HepG2 (cell line): ENCODE data around the gene CEBPB. TPM values are rescaled to one million over a fixed set of nuclear protein-coding genes. Genes with fewer than 3 reads are reported as not detected.
A peak's percentile ranks its signal among the peaks of the same experiment; 100 is the strongest.

Experiments used
- BHLHE40 ChIP-seq: IDR thresholded peaks from 2 replicates; pipeline ENCODE4 v1.6.1; 2011; ENCODE audit warnings: low read length, improper control_type of control experiment
- ELF3 ChIP-seq: IDR thresholded peaks from 2 replicates; pipeline ENCODE4 v1.6.1; 2016; ENCODE audit warnings: missing genetic modification reagents, missing compliant biosample characterization
- MED1 ChIP-seq: sonication (generic); formaldehyde crosslinking; IDR thresholded peaks from 2 replicates; pipeline ENCODE4 v1.4.0; 2020; ENCODE audit warnings: missing genetic modification reagents
- NFYB ChIP-seq: sonication (generic); formaldehyde crosslinking; IDR thresholded peaks from 2 replicates; pipeline ENCODE4 v1.4.0; 2020; ENCODE audit warnings: missing genetic modification reagents
- NFYC ChIP-seq: IDR thresholded peaks from 2 replicates; pipeline ENCODE4 v1.6.1; 2016; ENCODE audit warnings: missing genetic modification reagents, missing compliant biosample characterization
- RAD21 ChIP-seq: fragments of 450-650 bp; formaldehyde crosslinking; IDR thresholded peaks from 2 replicates; pipeline ENCODE4 v1.5.0; 2020; ENCODE audit warnings: mild to moderate bottlenecking
- TSC22D2 ChIP-seq: sonication (generic); formaldehyde crosslinking; IDR thresholded peaks from 2 replicates; pipeline ENCODE4 v1.5.1; 2020; ENCODE audit warnings: missing genetic modification reagents, mild to moderate bottlenecking, borderline replicate concordance
- ZNF24 ChIP-seq: fragments of 450-650 bp; IDR thresholded peaks from 2 replicates; pipeline ENCODE4 v1.6.1; 2017; ENCODE audit warnings: antibody characterized with exemption, mild to moderate bottlenecking
- ZNF331 ChIP-seq: sonication (generic); formaldehyde crosslinking; IDR thresholded peaks from 2 replicates; pipeline ENCODE4 v1.4.0; 2020; ENCODE audit warnings: missing genetic modification reagents
- ZNF572 ChIP-seq: sonication (generic); formaldehyde crosslinking; IDR thresholded peaks from 2 replicates; pipeline ENCODE4 v1.5.1; 2020; ENCODE audit warnings: mild to moderate bottlenecking, missing genetic modification reagents
- ZNF780A ChIP-seq: sonication (generic); formaldehyde crosslinking; IDR thresholded peaks from 2 replicates; pipeline ENCODE4 v1.8.0; 2022; ENCODE audit warnings: mild to moderate bottlenecking, missing genetic modification reagents, moderate library complexity
- ZNF788 ChIP-seq: sonication (generic); formaldehyde crosslinking; IDR thresholded peaks from 2 replicates; pipeline ENCODE4 v1.5.0; 2020; ENCODE audit warnings: mild to moderate bottlenecking, missing genetic modification reagents, borderline replicate concordance
- polyA plus RNA-seq, 8 experiments: library from polyadenylated mRNA; depleted of rRNA in 3 of 8; stranded (reverse) in 7 of 8; unstranded in 1 of 8; fragments of >200 nt; fragmentation: Illumina TruSeq in 4 of 8; extraction: Trizol in 4 of 8; gene quantifications; 2 replicates each; pipeline versions ENCODE4 v1.2.1 to v1.2.3, GENCODE V29; 2011 to 2016; ENCODE audit warnings: low read depth in 4 of 8, missing spikeins in 1 of 8, mixed read lengths in 1 of 8; ENCODE audit not compliant: insufficient read depth in 1 of 8
- total RNA-seq, 5 experiments: library from RNA; depleted of rRNA; stranded (reverse); fragments of >200 nt; fragmentation: Illumina TruSeq; extraction: Trizol; gene quantifications; 2 replicates each; pipeline ENCODE4 v1.2.3, GENCODE V29; 2016; ENCODE audit warnings: low read depth in 1 of 5
- TF ChIP-seq, protein P1 (sequence below): sonication (generic); formaldehyde crosslinking; IDR thresholded peaks from 2 replicates; pipeline ENCODE4 v1.5.0; 2020; ENCODE audit warnings: missing genetic modification reagents
- TF ChIP-seq, protein P2 (sequence below): sonication (generic); formaldehyde crosslinking; IDR thresholded peaks from 2 replicates; pipeline ENCODE4 v1.5.1; 2020; ENCODE audit warnings: missing genetic modification reagents, mild to moderate bottlenecking, borderline replicate concordance
- TF ChIP-seq, protein P3 (sequence below): sonication (generic); formaldehyde crosslinking; IDR thresholded peaks from 2 replicates; pipeline ENCODE4 v1.5.1; 2020; ENCODE audit warnings: missing genetic modification reagents, mild to moderate bottlenecking, borderline replicate concordance
- TF ChIP-seq, protein P4 (sequence below): IDR thresholded peaks from 2 replicates; pipeline ENCODE4 v1.4.0; 2020; ENCODE audit warnings: mild to moderate bottlenecking, missing genetic modification reagents
- TF ChIP-seq, protein P5 (sequence below): sonication (generic); formaldehyde crosslinking; IDR thresholded peaks from 2 replicates; pipeline ENCODE4 v1.5.0; 2020; ENCODE audit warnings: mild to moderate bottlenecking, missing genetic modification reagents, borderline replicate concordance

Gene CEBPB
- total and polyA plus RNA-seq, 2 of the 13 experiments (the other 11 are each of a cell fraction or from before 2014, with no cell fraction given): 18.5 to 28.2 TPM

DNA sequence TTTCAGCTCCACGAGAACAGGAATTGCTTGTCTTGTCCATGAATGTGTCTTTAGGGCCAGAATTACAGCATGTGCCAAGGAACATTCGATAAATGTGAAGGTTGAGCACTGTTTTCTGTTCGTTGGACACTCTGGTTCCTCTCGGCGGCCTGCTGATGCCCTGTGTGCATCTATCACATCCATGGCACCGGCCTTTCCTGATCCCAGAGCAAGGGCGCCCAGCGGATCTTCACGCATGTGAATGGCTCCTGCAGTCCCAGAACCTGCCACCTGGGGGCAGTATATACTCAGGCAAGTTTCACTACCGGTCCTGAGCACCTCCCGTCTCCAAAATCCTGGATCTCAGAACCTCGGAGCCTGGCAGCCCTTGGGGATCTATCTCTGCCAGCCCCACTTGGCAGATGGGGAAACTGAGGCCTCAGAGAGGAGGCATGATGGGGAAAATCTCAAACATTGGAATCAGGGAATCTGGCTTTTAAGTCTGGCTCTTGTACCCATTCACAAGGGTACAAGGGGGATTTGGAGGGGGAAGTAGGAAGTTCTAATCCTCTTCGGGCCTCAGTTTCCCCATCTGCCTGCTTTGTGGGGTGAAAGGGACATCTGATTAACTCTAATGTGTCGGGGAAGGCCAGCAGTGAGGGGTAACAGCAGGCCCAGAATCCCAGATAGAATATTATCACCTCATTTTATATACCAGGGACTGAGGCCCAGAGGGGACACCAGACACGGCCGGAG is 4.3 kb upstream of the CEBPB start (continued):
- TF ChIP-seq, protein P1, sequence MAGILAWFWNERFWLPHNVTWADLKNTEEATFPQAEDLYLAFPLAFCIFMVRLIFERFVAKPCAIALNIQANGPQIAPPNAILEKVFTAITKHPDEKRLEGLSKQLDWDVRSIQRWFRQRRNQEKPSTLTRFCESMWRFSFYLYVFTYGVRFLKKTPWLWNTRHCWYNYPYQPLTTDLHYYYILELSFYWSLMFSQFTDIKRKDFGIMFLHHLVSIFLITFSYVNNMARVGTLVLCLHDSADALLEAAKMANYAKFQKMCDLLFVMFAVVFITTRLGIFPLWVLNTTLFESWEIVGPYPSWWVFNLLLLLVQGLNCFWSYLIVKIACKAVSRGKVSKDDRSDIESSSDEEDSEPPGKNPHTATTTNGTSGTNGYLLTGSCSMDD: peak; percentile 70; the same call in 1 of the 2 replicates
- TF ChIP-seq, protein P2, sequence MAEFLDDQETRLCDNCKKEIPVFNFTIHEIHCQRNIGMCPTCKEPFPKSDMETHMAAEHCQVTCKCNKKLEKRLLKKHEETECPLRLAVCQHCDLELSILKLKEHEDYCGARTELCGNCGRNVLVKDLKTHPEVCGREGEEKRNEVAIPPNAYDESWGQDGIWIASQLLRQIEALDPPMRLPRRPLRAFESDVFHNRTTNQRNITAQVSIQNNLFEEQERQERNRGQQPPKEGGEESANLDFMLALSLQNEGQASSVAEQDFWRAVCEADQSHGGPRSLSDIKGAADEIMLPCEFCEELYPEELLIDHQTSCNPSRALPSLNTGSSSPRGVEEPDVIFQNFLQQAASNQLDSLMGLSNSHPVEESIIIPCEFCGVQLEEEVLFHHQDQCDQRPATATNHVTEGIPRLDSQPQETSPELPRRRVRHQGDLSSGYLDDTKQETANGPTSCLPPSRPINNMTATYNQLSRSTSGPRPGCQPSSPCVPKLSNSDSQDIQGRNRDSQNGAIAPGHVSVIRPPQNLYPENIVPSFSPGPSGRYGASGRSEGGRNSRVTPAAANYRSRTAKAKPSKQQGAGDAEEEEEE (CRISPR knock-in tag): peak; percentile 59; the same call in 1 of the 2 replicates
- TF ChIP-seq NFYB (CRISPR knock-in tag) (peak; percentile 10; the same call in 1 of the 2 replicates), ZNF788 (CRISPR knock-in tag) (peak; percentile 67; the same call in 1 of the 2 replicates), ZNF572 (no peak), NFYC (CRISPR knock-in tag) (0 out of 2 replicates have a peak, but pooled peaks have one; percentile 32), ZNF331 (peak; percentile 50; the same call in 1 of the 2 replicates), MED1 (CRISPR knock-in tag) (peak; percentile 76), RAD21 (CRISPR knock-in tag) (peak; percentile 99), TSC22D2 (peak; percentile 88; the same call in 1 of the 2 replicates), BHLHE40 (peak; percentile 32; the same call in 1 of the 2 replicates), ZNF780A (CRISPR knock-in tag) (no peak), ZNF24 (0 out of 2 replicates have a peak, but pooled peaks have one; percentile 66), ELF3 (CRISPR knock-in tag) (peak; percentile 53)
- TF ChIP-seq, protein P3, sequence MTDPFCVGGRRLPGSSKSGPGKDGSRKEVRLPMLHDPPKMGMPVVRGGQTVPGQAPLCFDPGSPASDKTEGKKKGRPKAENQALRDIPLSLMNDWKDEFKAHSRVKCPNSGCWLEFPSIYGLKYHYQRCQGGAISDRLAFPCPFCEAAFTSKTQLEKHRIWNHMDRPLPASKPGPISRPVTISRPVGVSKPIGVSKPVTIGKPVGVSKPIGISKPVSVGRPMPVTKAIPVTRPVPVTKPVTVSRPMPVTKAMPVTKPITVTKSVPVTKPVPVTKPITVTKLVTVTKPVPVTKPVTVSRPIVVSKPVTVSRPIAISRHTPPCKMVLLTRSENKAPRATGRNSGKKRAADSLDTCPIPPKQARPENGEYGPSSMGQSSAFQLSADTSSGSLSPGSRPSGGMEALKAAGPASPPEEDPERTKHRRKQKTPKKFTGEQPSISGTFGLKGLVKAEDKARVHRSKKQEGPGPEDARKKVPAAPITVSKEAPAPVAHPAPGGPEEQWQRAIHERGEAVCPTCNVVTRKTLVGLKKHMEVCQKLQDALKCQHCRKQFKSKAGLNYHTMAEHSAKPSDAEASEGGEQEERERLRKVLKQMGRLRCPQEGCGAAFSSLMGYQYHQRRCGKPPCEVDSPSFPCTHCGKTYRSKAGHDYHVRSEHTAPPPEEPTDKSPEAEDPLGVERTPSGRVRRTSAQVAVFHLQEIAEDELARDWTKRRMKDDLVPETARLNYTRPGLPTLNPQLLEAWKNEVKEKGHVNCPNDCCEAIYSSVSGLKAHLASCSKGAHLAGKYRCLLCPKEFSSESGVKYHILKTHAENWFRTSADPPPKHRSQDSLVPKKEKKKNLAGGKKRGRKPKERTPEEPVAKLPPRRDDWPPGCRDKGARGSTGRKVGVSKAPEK (CRISPR knock-in tag): 0 out of 2 replicates have a peak, but pooled peaks have one; percentile 32
- TF ChIP-seq, protein P4, sequence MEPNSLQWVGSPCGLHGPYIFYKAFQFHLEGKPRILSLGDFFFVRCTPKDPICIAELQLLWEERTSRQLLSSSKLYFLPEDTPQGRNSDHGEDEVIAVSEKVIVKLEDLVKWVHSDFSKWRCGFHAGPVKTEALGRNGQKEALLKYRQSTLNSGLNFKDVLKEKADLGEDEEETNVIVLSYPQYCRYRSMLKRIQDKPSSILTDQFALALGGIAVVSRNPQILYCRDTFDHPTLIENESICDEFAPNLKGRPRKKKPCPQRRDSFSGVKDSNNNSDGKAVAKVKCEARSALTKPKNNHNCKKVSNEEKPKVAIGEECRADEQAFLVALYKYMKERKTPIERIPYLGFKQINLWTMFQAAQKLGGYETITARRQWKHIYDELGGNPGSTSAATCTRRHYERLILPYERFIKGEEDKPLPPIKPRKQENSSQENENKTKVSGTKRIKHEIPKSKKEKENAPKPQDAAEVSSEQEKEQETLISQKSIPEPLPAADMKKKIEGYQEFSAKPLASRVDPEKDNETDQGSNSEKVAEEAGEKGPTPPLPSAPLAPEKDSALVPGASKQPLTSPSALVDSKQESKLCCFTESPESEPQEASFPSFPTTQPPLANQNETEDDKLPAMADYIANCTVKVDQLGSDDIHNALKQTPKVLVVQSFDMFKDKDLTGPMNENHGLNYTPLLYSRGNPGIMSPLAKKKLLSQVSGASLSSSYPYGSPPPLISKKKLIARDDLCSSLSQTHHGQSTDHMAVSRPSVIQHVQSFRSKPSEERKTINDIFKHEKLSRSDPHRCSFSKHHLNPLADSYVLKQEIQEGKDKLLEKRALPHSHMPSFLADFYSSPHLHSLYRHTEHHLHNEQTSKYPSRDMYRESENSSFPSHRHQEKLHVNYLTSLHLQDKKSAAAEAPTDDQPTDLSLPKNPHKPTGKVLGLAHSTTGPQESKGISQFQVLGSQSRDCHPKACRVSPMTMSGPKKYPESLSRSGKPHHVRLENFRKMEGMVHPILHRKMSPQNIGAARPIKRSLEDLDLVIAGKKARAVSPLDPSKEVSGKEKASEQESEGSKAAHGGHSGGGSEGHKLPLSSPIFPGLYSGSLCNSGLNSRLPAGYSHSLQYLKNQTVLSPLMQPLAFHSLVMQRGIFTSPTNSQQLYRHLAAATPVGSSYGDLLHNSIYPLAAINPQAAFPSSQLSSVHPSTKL (CRISPR knock-in tag): peak; percentile 47
- TF ChIP-seq, protein P5, sequence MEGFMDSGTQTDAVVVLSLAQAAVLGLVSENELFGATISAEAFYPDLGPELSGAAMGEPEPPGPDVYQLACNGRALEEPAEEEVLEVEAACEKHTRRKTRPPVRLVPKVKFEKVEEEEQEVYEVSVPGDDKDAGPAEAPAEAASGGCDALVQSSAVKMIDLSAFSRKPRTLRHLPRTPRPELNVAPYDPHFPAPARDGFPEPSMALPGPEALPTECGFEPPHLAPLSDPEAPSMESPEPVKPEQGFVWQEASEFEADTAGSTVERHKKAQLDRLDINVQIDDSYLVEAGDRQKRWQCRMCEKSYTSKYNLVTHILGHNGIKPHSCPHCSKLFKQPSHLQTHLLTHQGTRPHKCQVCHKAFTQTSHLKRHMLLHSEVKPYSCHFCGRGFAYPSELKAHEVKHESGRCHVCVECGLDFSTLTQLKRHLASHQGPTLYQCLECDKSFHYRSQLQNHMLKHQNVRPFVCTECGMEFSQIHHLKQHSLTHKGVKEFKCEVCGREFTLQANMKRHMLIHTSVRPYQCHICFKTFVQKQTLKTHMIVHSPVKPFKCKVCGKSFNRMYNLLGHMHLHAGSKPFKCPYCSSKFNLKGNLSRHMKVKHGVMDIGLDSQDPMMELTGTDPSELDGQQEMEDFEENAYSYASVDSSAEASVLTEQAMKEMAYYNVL: 0 out of 2 replicates have a peak, but pooled peaks have one; percentile 55
